HG02588 (cell line): ENCODE measurements around the gene WNT3A.

Experiments used
- ATAC-seq: cut with Tn5 transposase; IDR thresholded peaks from one replicate; pipeline ENCODE4 v1.9.1; 2021; ENCODE audit warnings: mild to moderate bottlenecking, moderate library complexity; ENCODE audit not compliant: unreplicated experiment

Gene WNT3A

GRCh38 chr1:228110556-228110955 lies 103.8 kb downstream of the WNT3A start:
- no peak for ATAC-seq
